Embryonic facial prominence (tissue), 1 donor: ENCODE results near the gene USP5.
"Not testable (repeated sequence)": the region's sequence is repeated elsewhere in the genome, so short reads cannot be mapped to it uniquely, and the experiment has no call there.

Source experiments
- DNase-seq: peaks from one replicate; pipeline ENCODE4 v3.0.0-alpha.2; 2016; ENCODE audit errors: extremely low spot score

USP5 gene

GRCh38 chr12:6865307-6865706 is 13.4 kb downstream of the USP5 start:
- not testable (repeated sequence) for DNase-seq

- no peak for DNase-seq
These were observed 14.4 kb downstream of the USP5 start for GRCh38 chr12:6866163-6866919.

GRCh38 chr12:6866920-6867412 is 15.0 kb downstream of the USP5 start:
- no peak for DNase-seq

GRCh38 chr12:6867413-6868210 is 15.7 kb downstream of the USP5 start, which contains the start of gene TPI1:
TPI1 (plus strand) TSS chr12:6867531; CDS start chr12:6867567, 36 bp downstream.
- peak; percentile 64 for DNase-seq

GRCh38 chr12:6868211-6869048 is 16.5 kb downstream of the USP5 start:
- no peak for DNase-seq

- peak; percentile 61 for DNase-seq
These were observed 17.4 kb downstream of the USP5 start for GRCh38 chr12:6869049-6870021.

GRCh38 chr12:6870304-6870703 is 18.4 kb downstream of the USP5 start:
- not testable (repeated sequence) for DNase-seq

- DNase-seq, result no peak
These were observed 19.4 kb downstream of the USP5 start for GRCh38 chr12:6871052-6871957.

GRCh38 chr12:6872073-6873048 is 20.4 kb downstream of the USP5 start:
- DNase-seq, result no peak

- peak; percentile 70 for DNase-seq
These were observed 21.4 kb downstream of the USP5 start, which contains the start of gene SPSB2 for GRCh38 chr12:6873094-6874014. SPSB2 (minus strand) TSS chr12:6873303; CDS start chr12:6872901, 402 bp downstream.

GRCh38 chr12:6874015-6874368 is 22.0 kb downstream of the USP5 start:
- DNase-seq, result not testable (repeated sequence)

- not testable (repeated sequence) for DNase-seq
These were observed 27.9 kb downstream of the USP5 start for GRCh38 chr12:6879824-6880223.

GRCh38 chr12:6883252-6883651 is 31.3 kb downstream of the USP5 start:
- no peak for DNase-seq

- DNase-seq, result no peak
These were observed 31.7 kb downstream of the USP5 start for GRCh38 chr12:6883683-6884082.

GRCh38 chr12:6884539-6884938 is 32.6 kb downstream of the USP5 start:
- no peak for DNase-seq

- DNase-seq, result not testable (repeated sequence)
These were observed 34.5 kb downstream of the USP5 start for GRCh38 chr12:6886206-6886999.
